HepG2 (cell line): ENCODE results near the gene CDK5RAP2. TPM values are rescaled to one million over a fixed set of nuclear protein-coding genes. Genes with fewer than 3 reads are reported as not detected.

Experiments
- ATAC-seq: fragments of 200-7000 bp; cut with Tn5 transposase; 3 replicates; pipeline ENCODE4 v1.9.1; 2020; ENCODE audit warnings: mild to moderate bottlenecking, moderate library complexity
- BruUV-seq: library from RNA; stranded (reverse); fragments of 400-500 nt; replicated peaks from 2 replicates; lab custom pipeline; 2021; lab: Mats Ljungman, UMichigan
- CTCF ChIA-PET: fragments of 300-600 bp; formaldehyde crosslinking; extraction: SDS; loops from one replicate; lab custom pipeline; 2021; ENCODE audit warnings: low total read pairs, inconsistent platforms, low intra/inter-chr PET ratio; lab: Yijun Ruan, JAX
- POLR2A ChIA-PET: fragments of 350-600 bp; sonication (Branson Sonifier 250); formaldehyde crosslinking; loops from one replicate; lab custom pipeline; 2020; ENCODE audit warnings: antibody characterized with exemption, inconsistent platforms; lab: Yijun Ruan, JAX
- DNase-seq: peaks from one replicate; pipeline ENCODE4 v3.0.0-alpha.2; 2015; ENCODE audit warnings: low spot score
- FAIRE-seq: peaks from 3 replicates; lab custom pipeline; 2011; peaks lifted over from hg19 to GRCh38; lab: Jason Lieb, UNC
- H2AFZ ChIP-seq: one replicate; pipeline ENCODE4 v1.6.1; 2011; ENCODE audit warnings: low read length, inconsistent platforms
- H3K27ac ChIP-seq: fragments of 300-600 bp; 3 replicates; pipeline ENCODE4 v1.8.0; 2011; ENCODE audit warnings: mixed run types, mild to moderate bottlenecking, mixed read lengths, low read length, inconsistent platforms; ENCODE audit not compliant: insufficient read depth; ENCODE audit errors: extremely low read length
- H3K27me3 ChIP-seq, 2 experiments: fragments of 200-600 bp in 1 of 2; 2 replicates in 1 of 2; 3 replicates in 1 of 2; pipeline versions ENCODE4 v1.6.0 to v1.8.0; 2011; ENCODE audit warnings: low read length in 2 of 2, mild to moderate bottlenecking in 2 of 2, moderate library complexity in 2 of 2, inconsistent platforms in 1 of 2; ENCODE audit not compliant: insufficient read depth in 2 of 2, control insufficient read depth in 1 of 2
- H3K36me3 ChIP-seq, 2 experiments: fragments of 200-600 bp in 1 of 2; replicated peaks in 1 of 2; 2 replicates in 1 of 2; 3 replicates in 1 of 2; pipeline versions ENCODE4 v1.5.1 to v1.8.0; 2011; ENCODE audit warnings: low read length in 2 of 2, inconsistent platforms in 1 of 2; ENCODE audit not compliant: insufficient read depth in 2 of 2, control insufficient read depth in 1 of 2
- H3K4me1 ChIP-seq: 2 replicates; pipeline ENCODE4 v1.5.1; 2012; ENCODE audit warnings: low read length, inconsistent platforms; ENCODE audit not compliant: insufficient read depth
- H3K4me2 ChIP-seq: 2 replicates; pipeline ENCODE4 v1.6.0; 2011; ENCODE audit warnings: low read depth, low read length, inconsistent platforms
- H3K4me3 ChIP-seq, 3 experiments: fragments of 200-600 bp in 1 of 3; sonication (generic), shearing (Covaris generic) in 1 of 3; replicated peaks in 1 of 3; 2 replicates each; pipeline ENCODE4 v1.5.1; 2011 to 2016; ENCODE audit warnings: low read length in 3 of 3, inconsistent platforms in 2 of 3, low read depth in 2 of 3, mild to moderate bottlenecking in 2 of 3, control low read depth in 1 of 3, mixed read lengths in 1 of 3; ENCODE audit not compliant: insufficient read depth in 1 of 3
- H3K79me2 ChIP-seq: one replicate; pipeline ENCODE4 v1.6.1; 2011; ENCODE audit warnings: low read length, inconsistent platforms; ENCODE audit not compliant: insufficient read depth
- H3K9ac ChIP-seq: 2 replicates; pipeline ENCODE4 v1.6.0; 2011; ENCODE audit warnings: mild to moderate bottlenecking, low read depth, low read length, inconsistent platforms; ENCODE audit not compliant: insufficient read depth
- H3K9me3 ChIP-seq: 2 replicates; pipeline ENCODE4 v1.5.1; 2012; ENCODE audit warnings: mild to moderate bottlenecking, low read length
- H4K20me1 ChIP-seq: 2 replicates; pipeline ENCODE4 v1.6.0; 2011; ENCODE audit warnings: inconsistent platforms, mild to moderate bottlenecking, low read length, moderate library complexity; ENCODE audit not compliant: insufficient read depth
- BRCA1 ChIP-seq: sonication (generic); formaldehyde crosslinking; IDR thresholded peaks from 2 replicates; pipeline ENCODE4 v1.4.0; 2020; ENCODE audit warnings: missing genetic modification reagents
- CTCF ChIP-seq: sonication (generic); formaldehyde crosslinking; IDR thresholded peaks from 2 replicates; pipeline ENCODE4 v1.5.0; 2020; ENCODE audit warnings: mild to moderate bottlenecking, missing genetic modification reagents, moderate library complexity
- POLR2A ChIP-seq, 2 experiments: IDR thresholded peaks; 2 replicates each; pipeline ENCODE4 v1.6.1; 2011; ENCODE audit warnings: low read depth in 2 of 2, low read length in 2 of 2, mild to moderate bottlenecking in 1 of 2, moderate library complexity in 1 of 2; ENCODE audit not compliant: insufficient read depth in 1 of 2
- STAG1 ChIP-seq: sonication (generic); formaldehyde crosslinking; IDR thresholded peaks from 2 replicates; pipeline ENCODE4 v1.4.0; 2020; ENCODE audit warnings: missing genetic modification reagents
- ZBTB44 ChIP-seq: sonication (generic); formaldehyde crosslinking; IDR thresholded peaks from 2 replicates; pipeline ENCODE4 v1.4.0; 2020; ENCODE audit warnings: missing genetic modification reagents
- ZNF619 ChIP-seq: sonication (generic); formaldehyde crosslinking; IDR thresholded peaks from 2 replicates; pipeline ENCODE4 v1.4.0; 2020; ENCODE audit warnings: mild to moderate bottlenecking, missing genetic modification reagents
- WGBS: methylation state at CpG from one replicate; pipeline ENCODE4 v1.1.6; 2017; ENCODE audit warnings: low lambda C conversion rate; 5-methylcytosine and 5-hydroxymethylcytosine counted together
- in situ Hi-C: cut with HindIII; loops from 2 replicates; pipeline ENCODE4 v1.10.0; 2017; ENCODE audit warnings: low pct_unique_long_range_greater_than_20kb; ENCODE audit not compliant: extremely low pct_ligation_motif_present
- intact Hi-C: fragments of 100-400 bp; cut with micrococcal nuclease; formaldehyde crosslinking; loops from one replicate; pipeline ENCODE4 v1.10.0; 2022; ENCODE audit not compliant: unreplicated experiment
- polyA plus RNA-seq, 8 experiments: library from polyadenylated mRNA; depleted of rRNA in 3 of 8; stranded (reverse) in 7 of 8; unstranded in 1 of 8; fragments of >200 nt; fragmentation: Illumina TruSeq in 4 of 8; extraction: Trizol in 4 of 8; gene quantifications; 2 replicates each; pipeline versions ENCODE4 v1.2.1 to v1.2.3, GENCODE V29; 2011 to 2016; ENCODE audit warnings: low read depth in 4 of 8, missing spikeins in 1 of 8, mixed read lengths in 1 of 8; ENCODE audit not compliant: insufficient read depth in 1 of 8
- total RNA-seq, 5 experiments: library from RNA; depleted of rRNA; stranded (reverse); fragments of >200 nt; fragmentation: Illumina TruSeq; extraction: Trizol; gene quantifications; 2 replicates each; pipeline ENCODE4 v1.2.3, GENCODE V29; 2016; ENCODE audit warnings: low read depth in 1 of 5
- TF ChIP-seq, protein P1 (sequence below), 2 experiments: IDR thresholded peaks; 2 replicates each; pipeline ENCODE4 v1.6.1; 2011 to 2012; ENCODE audit warnings: low read length in 2 of 2, borderline replicate concordance in 1 of 2, low read depth in 1 of 2, mild to moderate bottlenecking in 1 of 2, moderate library complexity in 1 of 2

Gene CDK5RAP2
- total and polyA plus RNA-seq, 2 of the 13 experiments (the other 11 are each of a cell fraction or from before 2014, with no cell fraction given) = 31.8 to 42.2 TPM

DNA sequence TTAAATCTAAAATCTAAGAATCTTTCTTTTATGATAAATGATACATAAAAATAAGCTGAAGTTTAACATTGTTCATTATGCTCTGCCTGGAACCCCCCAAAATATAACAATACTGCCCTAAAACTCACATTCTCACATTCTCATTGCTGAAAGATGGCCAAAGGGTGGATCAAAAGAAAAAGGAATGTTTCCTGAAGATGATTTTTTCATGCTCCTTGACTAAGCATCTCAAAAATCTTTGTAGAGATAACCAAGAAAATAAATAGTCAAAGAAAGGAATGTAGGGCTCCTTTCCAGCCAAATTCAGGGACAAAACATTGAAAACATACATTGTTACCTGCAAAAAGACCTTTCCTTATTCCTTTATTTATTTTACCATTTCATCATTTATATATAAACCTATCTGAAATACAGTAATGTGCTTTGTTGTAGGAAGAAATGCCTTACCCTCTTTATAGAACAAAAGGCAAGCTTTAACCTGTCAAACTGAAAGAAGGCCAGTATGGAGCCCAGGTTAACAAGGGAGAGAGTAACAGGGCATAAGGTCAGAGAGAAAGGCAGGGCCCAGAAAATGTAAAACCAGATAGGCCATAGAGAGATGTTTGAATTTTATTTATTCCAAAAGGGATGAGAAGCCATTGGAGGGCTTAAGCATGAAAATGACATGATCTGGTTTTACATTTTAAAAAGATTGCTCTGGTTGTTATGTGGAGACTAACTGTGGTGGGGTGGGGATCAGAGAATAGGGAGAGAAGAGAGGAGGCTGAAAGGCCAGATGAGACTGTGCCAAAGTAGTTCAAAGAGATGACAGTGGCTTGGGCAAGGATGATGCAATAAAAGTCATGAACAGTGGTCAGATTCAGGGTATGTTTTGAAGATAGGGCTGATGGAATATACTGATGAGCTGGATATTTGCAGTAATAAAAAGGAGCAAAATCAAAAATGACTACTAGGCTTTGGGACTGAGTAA lies 37.3 kb upstream of the CDK5RAP2 start (continued):
- no peak for TF ChIP-seq POLR2A (IDR thresholded peaks at IDR 0.05; ENCODE audit: insufficient read depth in 1 of 2, low read depth in 2 of 2, low read length in 2 of 2)
- TF ChIP-seq ZBTB44 = no peak

DNA sequence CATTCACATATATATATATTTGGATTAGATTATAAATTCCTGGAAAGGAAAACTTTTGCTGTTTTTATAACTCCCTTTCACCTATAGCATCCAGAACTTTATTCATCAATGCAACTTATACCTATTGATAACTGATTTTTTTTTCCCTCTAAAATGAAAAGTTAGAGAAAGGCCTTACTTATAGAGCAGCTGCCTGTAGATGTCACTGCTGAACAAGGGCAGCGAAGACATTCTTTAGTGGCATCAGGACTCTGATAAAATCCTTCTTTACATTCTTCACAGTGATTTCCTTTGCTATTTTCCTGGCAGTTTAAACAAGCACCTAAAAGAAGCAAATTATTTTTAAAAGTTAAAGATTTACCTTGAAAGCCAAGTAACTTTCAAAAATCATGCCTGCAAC lies 32.3 kb upstream of the CDK5RAP2 start:
- Histone ChIP-seq H3K27me3 (no peaks in the 10 kb centered on the region), H3K4me1 (peaks cover 2% of the 10 kb centered on the region), H3K79me2 (no peaks in the 10 kb centered on the region), H3K4me2 (no peak overlapping the region), H3K4me3 (no peak overlapping the region), H3K9ac (no peak overlapping the region), H2AFZ (no peak overlapping the region), H3K9me3 (no peaks in the 10 kb centered on the region), H3K36me3 (0 out of 5 replicates have a peak, but pooled peaks cover 0 to 2% of the 10 kb centered on the region in 2 experiments), H4K20me1 (no peaks in the 10 kb centered on the region)
- no TSS peak for BruUV-seq
- FAIRE-seq (no peak), DNase-seq (no peak), ATAC-seq (no peak)
- in situ Hi-C loops (no loop called here), intact Hi-C loops (loop anchor here (5.0 to 10.0 kb wide), 2 partner anchors 40 to 77 kb away; no protein-coding TSS in a partner anchor)
- 95% methylated on average over 1 of the region's 1 CpG for WGBS
- POLR2A ChIA-PET = no interaction called here
- peak; percentile 43 for TF ChIP-seq CTCF (CRISPR knock-in tag)
- TF ChIP-seq, protein P1, sequence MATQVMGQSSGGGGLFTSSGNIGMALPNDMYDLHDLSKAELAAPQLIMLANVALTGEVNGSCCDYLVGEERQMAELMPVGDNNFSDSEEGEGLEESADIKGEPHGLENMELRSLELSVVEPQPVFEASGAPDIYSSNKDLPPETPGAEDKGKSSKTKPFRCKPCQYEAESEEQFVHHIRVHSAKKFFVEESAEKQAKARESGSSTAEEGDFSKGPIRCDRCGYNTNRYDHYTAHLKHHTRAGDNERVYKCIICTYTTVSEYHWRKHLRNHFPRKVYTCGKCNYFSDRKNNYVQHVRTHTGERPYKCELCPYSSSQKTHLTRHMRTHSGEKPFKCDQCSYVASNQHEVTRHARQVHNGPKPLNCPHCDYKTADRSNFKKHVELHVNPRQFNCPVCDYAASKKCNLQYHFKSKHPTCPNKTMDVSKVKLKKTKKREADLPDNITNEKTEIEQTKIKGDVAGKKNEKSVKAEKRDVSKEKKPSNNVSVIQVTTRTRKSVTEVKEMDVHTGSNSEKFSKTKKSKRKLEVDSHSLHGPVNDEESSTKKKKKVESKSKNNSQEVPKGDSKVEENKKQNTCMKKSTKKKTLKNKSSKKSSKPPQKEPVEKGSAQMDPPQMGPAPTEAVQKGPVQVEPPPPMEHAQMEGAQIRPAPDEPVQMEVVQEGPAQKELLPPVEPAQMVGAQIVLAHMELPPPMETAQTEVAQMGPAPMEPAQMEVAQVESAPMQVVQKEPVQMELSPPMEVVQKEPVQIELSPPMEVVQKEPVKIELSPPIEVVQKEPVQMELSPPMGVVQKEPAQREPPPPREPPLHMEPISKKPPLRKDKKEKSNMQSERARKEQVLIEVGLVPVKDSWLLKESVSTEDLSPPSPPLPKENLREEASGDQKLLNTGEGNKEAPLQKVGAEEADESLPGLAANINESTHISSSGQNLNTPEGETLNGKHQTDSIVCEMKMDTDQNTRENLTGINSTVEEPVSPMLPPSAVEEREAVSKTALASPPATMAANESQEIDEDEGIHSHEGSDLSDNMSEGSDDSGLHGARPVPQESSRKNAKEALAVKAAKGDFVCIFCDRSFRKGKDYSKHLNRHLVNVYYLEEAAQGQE (IDR thresholded peaks at IDR 0.05; ENCODE audit: borderline replicate concordance in 1 of 2, low read depth in 1 of 2, low read length in 2 of 2) = no peak
- peak; percentile 50 for TF ChIP-seq STAG1 (CRISPR knock-in tag)
- TF ChIP-seq BRCA1 = no peak
- no peak for TF ChIP-seq ZNF619 (CRISPR knock-in tag)
- TF ChIP-seq, all 625 proteins: peak for 2
- CTCF ChIA-PET = no interaction called here
- H3K27ac ChIP-seq = no peak overlapping the region
